KMS-11 (cell line): ENCODE measurements around the gene DSCAM.

Source experiments
- H2AFZ ChIP-seq: fragments of 200-600 bp; sonication (generic); 2 replicates; pipeline ENCODE4 v1.6.1; 2016; ENCODE audit warnings: antibody characterized with exemption, mixed run types, low read depth
- H3K27ac ChIP-seq: fragments of 200-600 bp; sonication (generic); 2 replicates; pipeline ENCODE4 v1.6.1; 2016; ENCODE audit warnings: mild to moderate bottlenecking, mixed run types
- H3K27me3 ChIP-seq: fragments of 200-600 bp; sonication (generic); 2 replicates; pipeline ENCODE4 v1.6.1; 2017; ENCODE audit warnings: mild to moderate bottlenecking, low read depth, mixed run types, moderate library complexity; ENCODE audit not compliant: insufficient read depth
- H3K36me3 ChIP-seq: fragments of 200-600 bp; sonication (generic); 2 replicates; pipeline ENCODE4 v1.6.1; 2017; ENCODE audit warnings: mild to moderate bottlenecking, mixed run types; ENCODE audit not compliant: insufficient read depth
- H3K4me1 ChIP-seq: fragments of 200-600 bp; sonication (generic); 2 replicates; pipeline ENCODE4 v1.6.1; 2016; ENCODE audit warnings: mild to moderate bottlenecking, low read depth, mixed run types; ENCODE audit not compliant: poor library complexity, severe bottlenecking
- H3K4me2 ChIP-seq: fragments of 200-600 bp; sonication (generic); 2 replicates; pipeline ENCODE4 v1.7.0; 2016; ENCODE audit warnings: mild to moderate bottlenecking, mixed run types
- H3K4me3 ChIP-seq: fragments of 200-600 bp; sonication (generic); IDR thresholded peaks from 2 replicates; pipeline ENCODE4 v1.6.1; 2017; ENCODE audit warnings: low read depth, low read length, mixed read lengths; ENCODE audit not compliant: insufficient read depth
- H3K79me2 ChIP-seq: fragments of 200-600 bp; sonication (generic); 2 replicates; pipeline ENCODE4 v1.6.1; 2016; ENCODE audit warnings: low read depth, mixed run types; ENCODE audit not compliant: insufficient read depth
- H3K9ac ChIP-seq: fragments of 200-600 bp; sonication (generic); 2 replicates; pipeline ENCODE4 v1.6.1; 2016; ENCODE audit warnings: mild to moderate bottlenecking, mixed run types
- H4K20me1 ChIP-seq: fragments of 200-600 bp; sonication (generic); 2 replicates; pipeline ENCODE4 v1.6.1; 2016; ENCODE audit warnings: mild to moderate bottlenecking, mixed run types; ENCODE audit not compliant: insufficient read depth
- TF ChIP-seq, protein P1 (sequence below): fragments of 200-600 bp; sonication (generic); conservative IDR thresholded peaks from 2 replicates; pipeline ENCODE4 v1.6.1; 2017; ENCODE audit warnings: low read depth, mild to moderate bottlenecking, antibody characterized with exemption, low read length, moderate library complexity, mixed read lengths

The DSCAM gene

DNA sequence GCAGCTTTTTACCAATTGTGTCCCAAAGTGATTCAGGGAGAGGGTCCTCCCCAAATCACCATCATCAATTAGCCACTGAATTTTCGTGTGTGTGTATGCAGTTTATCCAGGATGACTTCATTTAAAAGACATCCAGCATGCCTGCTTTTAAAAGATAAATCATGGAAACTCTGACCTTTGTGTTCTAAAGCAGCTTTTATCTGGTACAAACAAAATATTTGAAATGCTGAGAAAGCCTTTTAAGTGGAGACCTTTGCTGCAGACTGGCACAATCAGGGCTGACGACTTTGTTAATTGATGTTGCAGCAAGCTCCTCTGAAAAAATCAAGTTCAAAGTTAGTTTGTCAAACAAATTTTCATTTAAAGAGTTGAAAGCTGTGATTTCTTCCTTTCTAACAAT lies 875.0 kb downstream of the DSCAM start:
- TF ChIP-seq, protein P1, sequence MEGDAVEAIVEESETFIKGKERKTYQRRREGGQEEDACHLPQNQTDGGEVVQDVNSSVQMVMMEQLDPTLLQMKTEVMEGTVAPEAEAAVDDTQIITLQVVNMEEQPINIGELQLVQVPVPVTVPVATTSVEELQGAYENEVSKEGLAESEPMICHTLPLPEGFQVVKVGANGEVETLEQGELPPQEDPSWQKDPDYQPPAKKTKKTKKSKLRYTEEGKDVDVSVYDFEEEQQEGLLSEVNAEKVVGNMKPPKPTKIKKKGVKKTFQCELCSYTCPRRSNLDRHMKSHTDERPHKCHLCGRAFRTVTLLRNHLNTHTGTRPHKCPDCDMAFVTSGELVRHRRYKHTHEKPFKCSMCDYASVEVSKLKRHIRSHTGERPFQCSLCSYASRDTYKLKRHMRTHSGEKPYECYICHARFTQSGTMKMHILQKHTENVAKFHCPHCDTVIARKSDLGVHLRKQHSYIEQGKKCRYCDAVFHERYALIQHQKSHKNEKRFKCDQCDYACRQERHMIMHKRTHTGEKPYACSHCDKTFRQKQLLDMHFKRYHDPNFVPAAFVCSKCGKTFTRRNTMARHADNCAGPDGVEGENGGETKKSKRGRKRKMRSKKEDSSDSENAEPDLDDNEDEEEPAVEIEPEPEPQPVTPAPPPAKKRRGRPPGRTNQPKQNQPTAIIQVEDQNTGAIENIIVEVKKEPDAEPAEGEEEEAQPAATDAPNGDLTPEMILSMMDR, result no peak
- H3K4me1 ChIP-seq, result no peaks in the 10 kb centered on the region
- H3K27ac ChIP-seq, result no peak overlapping the region
- no peak overlapping the region for H2AFZ ChIP-seq
- H3K79me2 ChIP-seq, result no peaks in the 10 kb centered on the region
- H3K9ac ChIP-seq, result no peak overlapping the region
- no peaks in the 10 kb centered on the region for H3K27me3 ChIP-seq
- no peak overlapping the region for H3K4me2 ChIP-seq
- H3K4me3 ChIP-seq, result no peak overlapping the region
- H4K20me1 ChIP-seq, result no peaks in the 10 kb centered on the region
- no peaks in the 10 kb centered on the region for H3K36me3 ChIP-seq

- Histone ChIP-seq H3K4me3 (no peak overlapping the region), H3K79me2 (no peaks in the 10 kb centered on the region), H3K9ac (no peak overlapping the region), H3K4me1 (no peaks in the 10 kb centered on the region), H3K27me3 (no peaks in the 10 kb centered on the region), H2AFZ (no peak overlapping the region), H4K20me1 (no peaks in the 10 kb centered on the region), H3K36me3 (no peaks in the 10 kb centered on the region), H3K4me2 (no peak overlapping the region), H3K27ac (no peak overlapping the region)
- TF ChIP-seq, protein P1, result no peak
Observed at GRCh38 chr21:39969691-39970364, 877.1 kb downstream of the DSCAM start.

GRCh38 chr21:39968010-39968409 lies 878.9 kb downstream of the DSCAM start:
- no peaks in the 10 kb centered on the region for H3K4me1 ChIP-seq
- H4K20me1 ChIP-seq, result no peaks in the 10 kb centered on the region
- H3K27me3 ChIP-seq, result no peaks in the 10 kb centered on the region
- no peak overlapping the region for H3K4me3 ChIP-seq
- no peak overlapping the region for H3K4me2 ChIP-seq
- no peaks in the 10 kb centered on the region for H3K79me2 ChIP-seq
- H2AFZ ChIP-seq, result no peak overlapping the region
- H3K36me3 ChIP-seq, result no peaks in the 10 kb centered on the region
- no peak overlapping the region for H3K27ac ChIP-seq
- no peak overlapping the region for H3K9ac ChIP-seq
- TF ChIP-seq, protein P1, result no peak; the same call in 1 of the 2 replicates

GRCh38 chr21:39966786-39967185 lies 880.2 kb downstream of the DSCAM start:
- no peak overlapping the region for H2AFZ ChIP-seq
- H3K4me3 ChIP-seq, result no peak overlapping the region
- H3K36me3 ChIP-seq, result no peaks in the 10 kb centered on the region
- H3K27me3 ChIP-seq, result no peaks in the 10 kb centered on the region
- TF ChIP-seq, protein P1, result no peak
- no peak overlapping the region for H3K4me2 ChIP-seq
- H4K20me1 ChIP-seq, result no peaks in the 10 kb centered on the region
- H3K4me1 ChIP-seq, result no peaks in the 10 kb centered on the region
- no peaks in the 10 kb centered on the region for H3K79me2 ChIP-seq
- H3K27ac ChIP-seq, result no peak overlapping the region
- H3K9ac ChIP-seq, result no peak overlapping the region
